Adrenal gland (tissue), 5 donors: Measurements from ENCODE around the gene BGN.

Experiments
- CTCF ChIP-seq, 6 experiments: fragments of 450-650 bp in 4 of 6; fragments of 200-600 bp in 2 of 6; sonication (generic) in 1 of 6; IDR thresholded peaks; 1 replicate in 5 of 6; 2 replicates in 1 of 6; pipeline versions ENCODE4 v1.5.1 to v1.8.0; 2016 to 2021; ENCODE audit warnings: antibody characterized with exemption in 6 of 6, mild to moderate bottlenecking in 2 of 6, moderate library complexity in 1 of 6
- POLR2A ChIP-seq, 2 donors: fragments of 450-650 bp; IDR thresholded peaks; one replicate each; pipeline ENCODE4 v1.6.1; 2017; ENCODE audit warnings: antibody characterized with exemption in 2 of 2, mild to moderate bottlenecking in 2 of 2, moderate library complexity in 1 of 2
- donor health status: DM: no; HTN: no; CAD: no.

DNA sequence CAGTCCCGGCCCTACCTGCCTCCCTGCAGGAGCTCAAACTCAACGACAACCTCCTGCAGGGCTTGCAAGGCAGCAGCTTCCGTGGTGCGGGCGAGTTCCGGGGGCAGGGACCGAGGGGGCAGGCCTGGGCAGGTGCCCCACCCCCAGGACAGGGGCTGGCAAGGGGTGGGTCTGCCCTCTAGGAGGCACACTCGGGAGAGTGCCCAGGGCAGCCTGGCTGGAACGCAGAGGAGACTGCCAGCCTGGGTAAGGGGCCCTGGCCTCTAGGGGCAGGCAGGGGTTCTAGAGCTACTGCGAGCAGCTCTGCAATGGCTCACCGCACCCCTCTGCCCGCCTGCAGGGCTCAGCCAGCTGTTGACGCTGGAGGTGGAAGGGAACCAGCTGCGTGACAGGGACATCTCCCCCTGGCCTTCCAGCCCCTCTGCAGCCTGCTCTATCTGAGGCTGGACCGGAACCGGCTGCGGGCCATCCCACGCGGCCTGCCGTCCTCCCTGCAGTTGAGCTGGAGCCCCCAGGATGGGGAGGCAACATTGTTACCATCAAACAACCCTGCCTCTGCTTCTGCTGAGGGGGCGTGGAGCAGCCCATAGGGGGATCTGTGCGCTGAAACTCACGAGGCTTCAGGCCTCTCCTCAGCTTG is 12.3 kb upstream of the BGN start:
- TF ChIP-seq POLR2A (IDR thresholded peaks at IDR 0.05) (no peak), CTCF (IDR thresholded peaks at IDR 0.05) (no peak)
